OCI-LY1 (cell line): ENCODE data around the gene RYK.

Experiments used
- H2AFZ ChIP-seq: fragments of 200-600 bp; sonication (generic), shearing (Covaris generic); 2 replicates; pipeline ENCODE4 v1.6.0; 2014; ENCODE audit warnings: antibody characterized with exemption, mild to moderate bottlenecking, low read length
- H3F3A ChIP-seq: fragments of 200-600 bp; sonication (generic), shearing (Covaris generic); 2 replicates; pipeline ENCODE4 v1.6.0; 2014; ENCODE audit warnings: mild to moderate bottlenecking, antibody characterized with exemption, low read length, moderate library complexity; ENCODE audit not compliant: insufficient read depth
- H3K27ac ChIP-seq: fragments of 200-600 bp; sonication (generic); 2 replicates; pipeline ENCODE4 v1.5.1; 2014; ENCODE audit warnings: low read length, mixed run types, mild to moderate bottlenecking, low read depth; ENCODE audit not compliant: poor library complexity, severe bottlenecking
- H3K27me3 ChIP-seq: fragments of 200-600 bp; sonication (generic); 2 replicates; pipeline ENCODE4 v1.6.0; 2014; ENCODE audit warnings: antibody characterized with exemption, mild to moderate bottlenecking, low read length, moderate library complexity; ENCODE audit not compliant: insufficient read depth
- H3K36me3 ChIP-seq: fragments of 200-600 bp; sonication (generic); 2 replicates; pipeline ENCODE4 v1.6.1; 2014; ENCODE audit warnings: mild to moderate bottlenecking, antibody characterized with exemption, low read length, moderate library complexity, mixed read lengths; ENCODE audit not compliant: insufficient read depth
- H3K4me1 ChIP-seq: fragments of 200-600 bp; sonication (generic); 2 replicates; pipeline ENCODE4 v1.5.1; 2014; ENCODE audit warnings: mild to moderate bottlenecking, low read length, moderate library complexity; ENCODE audit not compliant: insufficient read depth, severe bottlenecking
- H3K4me2 ChIP-seq: fragments of 200-600 bp; sonication (generic), shearing (Covaris generic); 2 replicates; pipeline ENCODE4 v1.6.1; 2014; ENCODE audit warnings: low read length
- H3K4me3 ChIP-seq: fragments of 200-600 bp; sonication (generic); 2 replicates; pipeline ENCODE4 v1.5.1; 2014; ENCODE audit warnings: low read length, low read depth, mild to moderate bottlenecking, mixed read lengths; ENCODE audit not compliant: poor library complexity, severe bottlenecking
- H3K79me2 ChIP-seq: fragments of 200-600 bp; shearing (Covaris generic); 2 replicates; pipeline ENCODE4 v1.6.1; 2016; ENCODE audit warnings: mixed run types, low read length, mixed read lengths; ENCODE audit not compliant: insufficient read depth
- H3K9ac ChIP-seq: fragments of 200-600 bp; sonication (generic), shearing (Covaris generic); 2 replicates; pipeline ENCODE4 v1.6.1; 2014; ENCODE audit warnings: mild to moderate bottlenecking, low read length, mixed read lengths
- H3K9me2 ChIP-seq: fragments of 200-600 bp; sonication (generic), shearing (Covaris generic); 2 replicates; pipeline ENCODE4 v1.6.1; 2014; ENCODE audit warnings: low read depth, mild to moderate bottlenecking, low read length, mixed read lengths
- H3K9me3 ChIP-seq: fragments of 200-600 bp; shearing (Covaris generic); 2 replicates; pipeline ENCODE4 v1.6.1; 2014; ENCODE audit warnings: low read length, mixed read lengths
- H4K20me1 ChIP-seq: fragments of 200-600 bp; sonication (generic), shearing (Covaris generic); 2 replicates; pipeline ENCODE4 v1.6.0; 2016; ENCODE audit warnings: mild to moderate bottlenecking, low read length; ENCODE audit not compliant: insufficient read depth
- EZH2 ChIP-seq: fragments of 200-600 bp; sonication (generic), shearing (Covaris generic); IDR thresholded peaks from 2 replicates; pipeline ENCODE4 v1.8.0; 2017; ENCODE audit warnings: borderline replicate concordance, mixed run types, mild to moderate bottlenecking, antibody characterized with exemption, low read length, moderate library complexity, mixed read lengths
- TF ChIP-seq, protein P1 (sequence below): fragments of 200-600 bp; sonication (generic), shearing (Covaris generic); IDR thresholded peaks from 2 replicates; pipeline ENCODE4 v1.5.1; 2017; ENCODE audit warnings: mild to moderate bottlenecking, antibody characterized with exemption, low read length, moderate library complexity, mixed read lengths

Gene RYK

DNA sequence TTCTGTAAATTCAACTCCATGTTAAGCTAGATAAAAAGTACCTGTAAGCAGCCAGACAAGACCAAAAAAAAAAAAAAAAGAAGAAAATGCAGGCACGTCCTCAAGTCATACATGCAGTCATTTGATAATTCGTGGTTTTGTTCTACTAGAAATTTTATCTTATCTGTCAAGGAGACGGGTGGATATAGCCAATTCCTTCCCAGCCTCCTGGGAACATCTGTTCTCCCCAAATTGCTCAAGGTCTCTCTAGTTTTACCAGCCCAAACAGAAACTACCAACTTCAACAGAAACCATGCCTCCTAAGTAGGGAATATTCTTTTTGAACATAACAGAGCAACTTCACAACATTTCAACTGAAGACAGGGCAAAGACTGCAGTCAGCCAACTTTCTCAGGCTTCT is 19.5 kb downstream of the RYK start:
- no peak overlapping the region for H3K27ac ChIP-seq
- no peaks in the 10 kb centered on the region for H3F3A ChIP-seq
- no peaks in the 10 kb centered on the region for H3K79me2 ChIP-seq
- no peaks in the 10 kb centered on the region for H3K9me2 ChIP-seq
- no peak overlapping the region for H2AFZ ChIP-seq
- no peaks in the 10 kb centered on the region for H3K36me3 ChIP-seq
- no peak overlapping the region for H3K4me3 ChIP-seq
- no peak overlapping the region for H3K9ac ChIP-seq
- TF ChIP-seq EZH2, result no peak
- TF ChIP-seq, protein P1, sequence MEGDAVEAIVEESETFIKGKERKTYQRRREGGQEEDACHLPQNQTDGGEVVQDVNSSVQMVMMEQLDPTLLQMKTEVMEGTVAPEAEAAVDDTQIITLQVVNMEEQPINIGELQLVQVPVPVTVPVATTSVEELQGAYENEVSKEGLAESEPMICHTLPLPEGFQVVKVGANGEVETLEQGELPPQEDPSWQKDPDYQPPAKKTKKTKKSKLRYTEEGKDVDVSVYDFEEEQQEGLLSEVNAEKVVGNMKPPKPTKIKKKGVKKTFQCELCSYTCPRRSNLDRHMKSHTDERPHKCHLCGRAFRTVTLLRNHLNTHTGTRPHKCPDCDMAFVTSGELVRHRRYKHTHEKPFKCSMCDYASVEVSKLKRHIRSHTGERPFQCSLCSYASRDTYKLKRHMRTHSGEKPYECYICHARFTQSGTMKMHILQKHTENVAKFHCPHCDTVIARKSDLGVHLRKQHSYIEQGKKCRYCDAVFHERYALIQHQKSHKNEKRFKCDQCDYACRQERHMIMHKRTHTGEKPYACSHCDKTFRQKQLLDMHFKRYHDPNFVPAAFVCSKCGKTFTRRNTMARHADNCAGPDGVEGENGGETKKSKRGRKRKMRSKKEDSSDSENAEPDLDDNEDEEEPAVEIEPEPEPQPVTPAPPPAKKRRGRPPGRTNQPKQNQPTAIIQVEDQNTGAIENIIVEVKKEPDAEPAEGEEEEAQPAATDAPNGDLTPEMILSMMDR, result no peak
- no peaks in the 10 kb centered on the region for H3K9me3 ChIP-seq
- no peaks in the 10 kb centered on the region for H3K4me1 ChIP-seq
- H3K4me2 ChIP-seq, result no peak overlapping the region
- peaks cover 2% of the 10 kb centered on the region; the same call in 1 of the 2 replicates for H4K20me1 ChIP-seq
- H3K27me3 ChIP-seq, result 0 out of 2 replicates have a peak, but pooled peaks cover 4% of the 10 kb centered on the region

DNA sequence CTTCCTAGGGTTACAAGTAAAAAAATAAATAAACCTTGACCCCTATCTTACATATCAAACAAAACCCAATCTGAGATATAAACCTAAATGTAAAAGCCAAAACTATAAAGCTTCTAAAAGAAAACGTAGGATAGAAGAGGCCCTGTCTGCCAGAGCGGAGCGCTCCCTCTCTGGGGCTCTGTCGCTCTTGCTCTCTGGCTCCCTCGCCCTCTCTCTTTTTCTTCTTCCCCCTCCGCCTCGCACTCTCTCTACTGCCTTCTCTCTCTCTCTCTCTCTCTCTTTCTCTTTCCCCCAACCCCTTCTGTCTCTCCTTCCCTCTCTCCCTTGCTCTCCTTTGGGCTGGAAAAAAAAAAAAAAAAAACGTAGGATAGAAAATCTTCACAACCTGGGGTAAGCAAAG is 21.6 kb downstream of the RYK start:
- Histone ChIP-seq H3K9ac (no peak overlapping the region), H3K4me1 (peaks cover 3% of the 10 kb centered on the region), H4K20me1 (peaks cover 4% of the 10 kb centered on the region; the same call in 1 of the 2 replicates), H3K4me3 (no peak overlapping the region), H3K27me3 (0 out of 2 replicates have a peak, but pooled peaks cover 4% of the 10 kb centered on the region), H3K27ac (no peak overlapping the region), H3K4me2 (no peak overlapping the region), H2AFZ (no peak overlapping the region), H3K36me3 (no peaks in the 10 kb centered on the region), H3F3A (no peaks in the 10 kb centered on the region), H3K79me2 (no peaks in the 10 kb centered on the region), H3K9me3 (no peaks in the 10 kb centered on the region), H3K9me2 (no peaks in the 10 kb centered on the region)
- TF ChIP-seq, protein P1, result no peak
- no peak for TF ChIP-seq EZH2

DNA sequence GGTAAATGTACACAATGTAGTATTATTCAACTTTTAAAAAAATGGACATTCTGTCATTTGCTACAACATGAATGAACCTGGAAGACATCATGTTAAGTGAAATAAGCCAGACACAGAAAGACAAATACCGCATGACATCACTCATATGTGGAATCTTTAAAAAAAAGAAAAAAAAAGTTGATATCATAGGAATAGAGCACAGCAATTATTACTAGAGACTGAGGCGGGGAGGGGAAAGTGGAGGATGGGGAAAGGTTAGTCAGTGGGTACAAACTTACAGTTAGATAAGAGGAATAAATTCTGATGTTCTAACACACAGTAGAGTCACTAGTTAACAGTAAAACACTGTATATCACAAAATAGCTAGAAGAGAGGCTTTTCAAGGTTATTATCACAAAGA is 22.2 kb downstream of the RYK start:
- Histone ChIP-seq H3K9me3 (no peaks in the 10 kb centered on the region), H3K9me2 (no peaks in the 10 kb centered on the region), H2AFZ (no peak overlapping the region), H3K9ac (no peak overlapping the region), H3K27ac (no peak overlapping the region), H3K4me3 (no peak overlapping the region), H3K4me2 (no peak overlapping the region), H3K27me3 (0 out of 2 replicates have a peak, but pooled peaks cover 4% of the 10 kb centered on the region), H3F3A (no peaks in the 10 kb centered on the region), H3K4me1 (peaks cover 3% of the 10 kb centered on the region), H3K36me3 (no peaks in the 10 kb centered on the region), H4K20me1 (peaks cover 4% of the 10 kb centered on the region; the same call in 1 of the 2 replicates), H3K79me2 (no peaks in the 10 kb centered on the region)
- TF ChIP-seq EZH2, result no peak
- TF ChIP-seq, protein P1, result no peak
